HL-60 (cell line): Measurements from ENCODE around the gene DNLZ.

Experiments used
- DNase-seq, 2 experiments: peaks; one replicate each; pipeline ENCODE4 v3.0.0-alpha.2; 2010 to 2020; ENCODE audit warnings: low read depth in 1 of 2, low spot score in 1 of 2
- H3K27ac ChIP-seq: fragments of 250-450 bp; sonication (Bioruptor Pico); replicated peaks from 2 replicates; pipeline ENCODE4 v1.5.1; 2020; ENCODE audit warnings: mild to moderate bottlenecking, moderate library complexity
- H3K27me3 ChIP-seq: fragments of 250-450 bp; sonication (Bioruptor Pico); 2 replicates; pipeline ENCODE4 v1.5.1; 2021; ENCODE audit warnings: mild to moderate bottlenecking, moderate library complexity; ENCODE audit not compliant: insufficient read depth, poor library complexity, severe bottlenecking
- H3K4me3 ChIP-seq: replicated peaks from 2 replicates; pipeline ENCODE4 v1.5.1; 2011; ENCODE audit warnings: mild to moderate bottlenecking, control low read depth, low read length; ENCODE audit not compliant: insufficient read depth
- GABPA ChIP-seq: IDR thresholded peaks from 2 replicates; pipeline ENCODE4 v1.6.1; 2012; ENCODE audit warnings: low read depth
- POLR2AphosphoS5 ChIP-seq: IDR thresholded peaks from 2 replicates; pipeline ENCODE4 v1.6.1; 2012; ENCODE audit warnings: low read depth
- SPI1 ChIP-seq: IDR thresholded peaks from 2 replicates; pipeline ENCODE4 v1.6.1; 2012; ENCODE audit warnings: low read depth, mild to moderate bottlenecking, borderline replicate concordance
- TF ChIP-seq, protein P1 (sequence below): IDR thresholded peaks from one replicate; pipeline ENCODE4 v1.5.1; 2011; ENCODE audit warnings: low read length, control low read depth, inconsistent platforms; ENCODE audit not compliant: insufficient read depth
- TF ChIP-seq, protein P2 (sequence below): IDR thresholded peaks from 2 replicates; pipeline ENCODE4 v1.6.1; 2012; ENCODE audit warnings: low read depth; ENCODE audit not compliant: insufficient replicate concordance

The DNLZ gene

DNA sequence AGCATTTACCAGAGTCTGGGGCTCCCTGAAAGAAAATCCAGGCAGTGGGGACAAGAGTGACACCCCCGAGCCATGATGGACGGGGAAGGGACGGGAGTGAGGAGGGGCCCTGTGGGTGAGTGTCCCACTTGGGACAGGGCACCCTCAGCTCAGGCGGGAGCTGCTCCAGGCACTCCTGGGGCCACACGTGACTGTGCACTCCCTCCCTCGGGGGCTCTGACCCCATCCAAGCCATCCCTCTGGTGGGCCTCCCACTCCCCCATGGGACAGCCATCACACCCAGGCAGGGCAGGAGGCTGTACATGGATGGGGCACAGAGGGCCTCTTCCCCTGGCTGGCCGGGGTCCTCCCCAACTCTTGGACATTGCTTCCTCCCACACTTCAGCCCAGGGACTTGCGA, 12.9 kb upstream of the DNLZ start:
- Histone ChIP-seq H3K27ac (peak overlapping the region; percentile 88), H3K27me3 (no peaks in the 10 kb centered on the region), H3K4me3 (no peak overlapping the region; the same call in 1 of the 2 replicates)
- TF ChIP-seq, protein P1, sequence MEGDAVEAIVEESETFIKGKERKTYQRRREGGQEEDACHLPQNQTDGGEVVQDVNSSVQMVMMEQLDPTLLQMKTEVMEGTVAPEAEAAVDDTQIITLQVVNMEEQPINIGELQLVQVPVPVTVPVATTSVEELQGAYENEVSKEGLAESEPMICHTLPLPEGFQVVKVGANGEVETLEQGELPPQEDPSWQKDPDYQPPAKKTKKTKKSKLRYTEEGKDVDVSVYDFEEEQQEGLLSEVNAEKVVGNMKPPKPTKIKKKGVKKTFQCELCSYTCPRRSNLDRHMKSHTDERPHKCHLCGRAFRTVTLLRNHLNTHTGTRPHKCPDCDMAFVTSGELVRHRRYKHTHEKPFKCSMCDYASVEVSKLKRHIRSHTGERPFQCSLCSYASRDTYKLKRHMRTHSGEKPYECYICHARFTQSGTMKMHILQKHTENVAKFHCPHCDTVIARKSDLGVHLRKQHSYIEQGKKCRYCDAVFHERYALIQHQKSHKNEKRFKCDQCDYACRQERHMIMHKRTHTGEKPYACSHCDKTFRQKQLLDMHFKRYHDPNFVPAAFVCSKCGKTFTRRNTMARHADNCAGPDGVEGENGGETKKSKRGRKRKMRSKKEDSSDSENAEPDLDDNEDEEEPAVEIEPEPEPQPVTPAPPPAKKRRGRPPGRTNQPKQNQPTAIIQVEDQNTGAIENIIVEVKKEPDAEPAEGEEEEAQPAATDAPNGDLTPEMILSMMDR: no peak
- no peak for TF ChIP-seq SPI1
- TF ChIP-seq GABPA: no peak
- TF ChIP-seq, protein P2, sequence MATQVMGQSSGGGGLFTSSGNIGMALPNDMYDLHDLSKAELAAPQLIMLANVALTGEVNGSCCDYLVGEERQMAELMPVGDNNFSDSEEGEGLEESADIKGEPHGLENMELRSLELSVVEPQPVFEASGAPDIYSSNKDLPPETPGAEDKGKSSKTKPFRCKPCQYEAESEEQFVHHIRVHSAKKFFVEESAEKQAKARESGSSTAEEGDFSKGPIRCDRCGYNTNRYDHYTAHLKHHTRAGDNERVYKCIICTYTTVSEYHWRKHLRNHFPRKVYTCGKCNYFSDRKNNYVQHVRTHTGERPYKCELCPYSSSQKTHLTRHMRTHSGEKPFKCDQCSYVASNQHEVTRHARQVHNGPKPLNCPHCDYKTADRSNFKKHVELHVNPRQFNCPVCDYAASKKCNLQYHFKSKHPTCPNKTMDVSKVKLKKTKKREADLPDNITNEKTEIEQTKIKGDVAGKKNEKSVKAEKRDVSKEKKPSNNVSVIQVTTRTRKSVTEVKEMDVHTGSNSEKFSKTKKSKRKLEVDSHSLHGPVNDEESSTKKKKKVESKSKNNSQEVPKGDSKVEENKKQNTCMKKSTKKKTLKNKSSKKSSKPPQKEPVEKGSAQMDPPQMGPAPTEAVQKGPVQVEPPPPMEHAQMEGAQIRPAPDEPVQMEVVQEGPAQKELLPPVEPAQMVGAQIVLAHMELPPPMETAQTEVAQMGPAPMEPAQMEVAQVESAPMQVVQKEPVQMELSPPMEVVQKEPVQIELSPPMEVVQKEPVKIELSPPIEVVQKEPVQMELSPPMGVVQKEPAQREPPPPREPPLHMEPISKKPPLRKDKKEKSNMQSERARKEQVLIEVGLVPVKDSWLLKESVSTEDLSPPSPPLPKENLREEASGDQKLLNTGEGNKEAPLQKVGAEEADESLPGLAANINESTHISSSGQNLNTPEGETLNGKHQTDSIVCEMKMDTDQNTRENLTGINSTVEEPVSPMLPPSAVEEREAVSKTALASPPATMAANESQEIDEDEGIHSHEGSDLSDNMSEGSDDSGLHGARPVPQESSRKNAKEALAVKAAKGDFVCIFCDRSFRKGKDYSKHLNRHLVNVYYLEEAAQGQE: no peak
- no peak; the same call in none of the 2 replicates for TF ChIP-seq POLR2AphosphoS5
- DNase-seq: no peak

DNA sequence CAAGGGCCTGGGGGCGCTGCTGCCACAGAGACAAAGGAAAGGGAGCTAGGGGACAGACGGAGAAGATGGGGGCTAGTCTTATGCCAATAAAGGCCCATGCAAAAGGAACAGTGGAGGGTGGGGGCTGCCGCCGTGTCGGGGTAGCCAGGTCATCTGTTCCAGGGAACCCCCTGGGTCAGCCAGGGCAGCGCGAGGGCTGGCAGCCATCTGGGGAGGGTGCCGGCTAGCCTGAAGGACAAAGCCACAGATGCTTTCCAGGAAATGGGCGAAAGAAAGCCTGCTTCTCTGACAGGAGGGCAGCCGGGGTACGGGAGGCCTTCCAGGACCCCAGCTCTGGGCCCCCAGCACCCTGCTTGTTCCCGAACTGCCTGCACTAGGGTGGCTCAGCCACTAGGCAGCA, 11.6 kb upstream of the DNLZ start:
- DNase-seq: no peak
- Histone ChIP-seq H3K4me3 (no peak overlapping the region), H3K27me3 (no peaks in the 10 kb centered on the region), H3K27ac (peak overlapping the region; percentile 91)
- TF ChIP-seq SPI1 (no peak), GABPA (no peak), POLR2AphosphoS5 (no peak; the same call in 1 of the 2 replicates)
- TF ChIP-seq, protein P1: no peak
- TF ChIP-seq, protein P2: no peak

DNA sequence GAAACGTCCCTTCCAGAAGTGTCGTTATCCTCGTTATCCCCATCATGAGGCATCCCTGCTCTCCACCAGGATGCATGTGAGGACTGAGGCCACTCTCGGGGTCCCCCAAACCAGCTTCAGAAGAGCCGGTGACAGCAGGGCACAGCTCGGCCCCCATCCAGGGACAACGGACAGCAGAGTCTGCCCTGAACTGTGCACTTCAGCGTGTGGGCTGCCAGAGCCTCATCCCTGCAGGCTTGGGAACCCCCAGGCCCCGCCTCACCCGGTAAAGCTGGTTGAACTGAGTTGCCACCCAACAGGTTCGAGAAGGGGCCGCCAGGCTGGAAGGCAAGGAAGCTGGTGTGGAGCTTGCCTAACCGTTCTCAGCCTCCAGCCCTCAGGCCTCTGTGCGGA, 10.6 kb upstream of the DNLZ start:
- no peak for DNase-seq
- TF ChIP-seq POLR2AphosphoS5 (no peak), GABPA (no peak), SPI1 (no peak)
- TF ChIP-seq, protein P2: no peak
- TF ChIP-seq, protein P1: no peak
- no peaks in the 10 kb centered on the region for H3K27me3 ChIP-seq
- H3K4me3 ChIP-seq: no peak overlapping the region; the same call in 1 of the 2 replicates
- peak overlapping the region; percentile 91 for H3K27ac ChIP-seq
